ENCODE results near the gene TMEM117.
"Not testable (repeated sequence)": the region's sequence is repeated elsewhere in the genome, so short reads cannot be mapped to it uniquely, and the experiment has no call there.

TMEM117 gene

DNA sequence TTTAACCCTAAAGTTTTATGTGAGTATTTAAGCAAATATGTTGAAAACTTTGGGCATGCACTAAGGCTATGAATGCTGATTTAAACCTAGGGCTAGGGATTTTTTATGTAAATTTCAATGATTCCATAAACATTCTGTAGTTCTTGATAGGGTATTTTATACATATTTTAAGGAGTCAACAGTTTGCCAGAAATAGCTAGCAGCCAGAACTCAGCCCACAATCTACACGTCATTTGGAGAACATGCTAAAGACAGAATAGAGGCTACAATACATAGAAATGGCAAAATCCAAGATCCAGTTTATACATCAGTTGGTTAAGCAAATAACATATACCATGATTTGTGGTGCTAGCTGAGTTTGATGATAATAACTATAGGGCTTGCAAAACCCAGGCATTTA is 184.7 kb downstream of the TMEM117 start:
- DNase-seq (ENCODE audit: low read depth in 2 of 3, low spot score in 1 of 3) = no peak

DNA sequence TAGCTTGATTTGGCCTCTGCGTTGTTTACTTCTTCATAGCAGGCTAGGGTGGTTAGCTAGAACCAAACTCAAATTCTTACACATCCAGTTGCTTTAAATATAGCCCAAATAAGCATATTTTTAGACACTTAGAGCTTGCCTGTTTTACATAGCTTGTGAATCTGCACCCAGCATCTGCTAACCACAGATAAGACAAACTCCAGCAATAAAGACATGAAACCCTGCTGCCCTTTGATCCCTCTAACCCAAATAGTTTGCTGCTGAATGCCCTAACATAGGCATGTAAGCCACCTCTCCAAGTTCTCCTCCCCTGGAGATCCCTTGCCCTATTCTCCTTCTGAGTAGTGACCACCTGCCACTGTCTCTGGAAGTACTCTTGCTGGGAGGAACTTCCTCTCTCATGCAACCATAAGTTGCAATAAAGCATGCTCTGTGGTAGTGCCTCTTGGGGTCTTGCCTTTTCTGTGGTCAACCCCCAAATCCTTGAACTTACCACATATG is 185.6 kb downstream of the TMEM117 start:
- DNase-seq (ENCODE audit: low read depth in 2 of 3, low spot score in 1 of 3) = no peak

GRCh38 chr12:44025499-44025898 is 189.6 kb downstream of the TMEM117 start:
- no peak for DNase-seq (ENCODE audit: low read depth in 2 of 3, low spot score in 1 of 3)

DNA sequence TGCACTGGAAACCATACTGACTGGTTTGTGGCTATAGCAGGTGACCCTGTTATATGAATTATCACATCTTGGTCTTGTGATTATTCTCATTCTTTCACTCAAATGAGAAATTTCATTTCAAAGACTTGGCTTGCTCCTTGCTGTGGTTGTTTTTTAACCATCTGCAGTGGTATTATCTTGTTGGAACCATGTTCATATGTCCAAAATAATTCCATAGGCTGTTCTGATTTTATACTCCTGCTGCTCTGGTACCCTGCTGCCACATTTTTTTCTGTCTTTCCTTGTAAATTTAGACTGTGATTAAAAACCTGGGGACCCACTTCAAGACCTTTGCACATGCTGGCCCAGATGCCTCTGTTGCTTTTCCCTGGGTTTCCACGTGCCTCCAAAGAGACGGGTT is 190.2 kb downstream of the TMEM117 start:
- no peak for DNase-seq (ENCODE audit: low read depth in 2 of 3, low spot score in 1 of 3)

GRCh38 chr12:44026926-44027325 is 191.0 kb downstream of the TMEM117 start:
- not testable (repeated sequence) for DNase-seq (ENCODE audit: low read depth in 2 of 3, low spot score in 1 of 3)

DNA sequence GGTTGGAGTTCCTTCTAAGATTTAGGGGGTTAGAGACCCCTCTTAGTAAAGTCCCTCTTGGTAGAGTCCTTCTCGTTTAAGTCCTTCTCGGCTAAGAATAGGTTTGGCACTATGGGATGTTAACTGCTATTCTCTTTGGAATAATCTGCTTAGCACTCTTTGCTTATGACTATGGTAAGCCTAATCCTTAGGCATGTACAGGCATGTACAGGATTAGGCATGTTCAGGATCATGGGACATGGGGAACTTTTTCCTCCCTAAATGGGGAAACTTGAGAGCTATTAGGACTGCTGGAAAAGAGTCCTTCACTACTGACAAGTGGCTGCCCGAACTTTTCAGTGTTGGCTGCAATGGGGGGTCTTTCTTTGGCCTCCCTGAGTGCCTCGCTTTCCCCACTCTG is 193.3 kb downstream of the TMEM117 start:
- DNase-seq (ENCODE audit: low read depth in 2 of 3, low spot score in 1 of 3) = no peak

- no peak for DNase-seq (ENCODE audit: low read depth in 2 of 3, low spot score in 1 of 3)
Measured at GRCh38 chr12:44031472-44032185, 195.7 kb downstream of the TMEM117 start.

GRCh38 chr12:44034906-44035305 is 199.0 kb downstream of the TMEM117 start:
- no peak for DNase-seq (ENCODE audit: low read depth in 2 of 3, low spot score in 1 of 3)

DNA sequence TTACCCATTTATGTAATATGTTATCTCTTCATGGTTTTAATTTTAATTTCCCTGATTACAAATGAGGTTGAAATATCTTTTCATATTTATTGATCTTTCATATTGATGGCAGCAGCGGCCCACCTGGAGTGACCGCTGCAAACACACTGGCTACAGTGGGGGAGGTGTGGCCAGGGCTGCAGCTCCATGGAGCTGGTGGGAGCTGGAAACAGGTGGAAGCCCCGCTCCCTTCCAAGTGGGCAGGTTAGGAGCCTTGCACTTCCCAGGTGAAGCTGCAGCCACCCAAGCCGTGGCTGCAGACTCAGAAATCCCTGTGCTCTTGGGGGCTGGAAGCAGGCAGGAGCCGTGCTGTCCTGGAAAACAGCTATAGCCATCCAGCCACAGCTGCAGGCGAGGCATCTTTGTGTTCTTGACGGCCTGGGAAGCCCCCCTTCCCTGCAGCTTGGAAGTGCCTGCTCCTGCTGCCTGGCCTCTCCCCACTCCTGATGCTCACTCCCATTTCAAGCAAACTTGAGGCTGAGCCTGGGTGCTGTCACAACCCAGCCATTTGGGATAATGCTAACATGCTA is 201.1 kb downstream of the TMEM117 start:
- DNase-seq (ENCODE audit: low read depth in 2 of 3, low spot score in 1 of 3) = no peak

DNA sequence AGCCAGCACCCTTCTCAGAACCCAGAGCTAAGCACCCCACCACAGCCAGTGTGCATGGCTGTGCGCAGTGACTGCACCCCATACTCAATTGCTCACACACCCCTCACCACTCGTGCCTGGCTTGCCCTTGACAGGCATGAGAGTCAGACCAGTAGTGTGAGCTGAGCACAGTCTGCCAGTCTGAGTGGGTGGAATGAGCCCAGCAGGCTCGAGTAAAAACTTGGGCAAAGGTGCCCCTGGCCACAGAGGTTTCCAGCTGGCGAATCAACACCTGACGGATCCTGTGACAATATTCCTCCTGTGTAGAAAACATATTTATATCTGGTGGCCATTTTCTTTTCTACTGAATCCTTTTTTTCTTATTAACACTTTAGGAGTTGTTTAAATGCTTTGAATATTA is 202.5 kb downstream of the TMEM117 start:
- no peak for DNase-seq (ENCODE audit: low read depth in 2 of 3, low spot score in 1 of 3)

DNA sequence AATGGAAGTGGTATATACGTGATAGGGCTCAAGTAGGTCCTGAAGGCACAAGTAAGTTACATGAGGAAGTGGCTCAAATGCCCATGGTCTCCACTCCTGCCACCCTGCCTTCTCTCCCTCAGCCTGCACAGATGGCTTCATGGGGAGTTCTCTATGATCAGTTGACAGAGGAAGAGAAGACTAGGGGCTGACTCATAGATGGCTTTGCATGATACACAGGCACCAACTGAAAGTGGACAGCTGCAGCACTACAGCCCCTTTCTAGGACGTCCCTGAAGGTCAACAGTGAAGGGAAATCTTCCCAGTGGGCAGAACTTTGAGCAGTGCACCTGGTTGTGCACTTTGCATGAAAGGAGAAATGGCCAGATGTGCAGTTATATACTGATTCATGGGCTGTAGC is 208.6 kb downstream of the TMEM117 start:
- not testable (repeated sequence) for DNase-seq (ENCODE audit: low read depth in 2 of 3, low spot score in 1 of 3)

- DNase-seq (ENCODE audit: low read depth in 2 of 3, low spot score in 1 of 3) = no peak
Measured at GRCh38 chr12:44046732-44047417, 211.0 kb downstream of the TMEM117 start.

GRCh38 chr12:44052554-44052953 is 216.7 kb downstream of the TMEM117 start:
- no peak for DNase-seq (ENCODE audit: low read depth in 2 of 3, low spot score in 1 of 3)

GRCh38 chr12:44053549-44054127 is 217.8 kb downstream of the TMEM117 start:
- DNase-seq (ENCODE audit: low read depth in 2 of 3, low spot score in 1 of 3) = no peak

DNA sequence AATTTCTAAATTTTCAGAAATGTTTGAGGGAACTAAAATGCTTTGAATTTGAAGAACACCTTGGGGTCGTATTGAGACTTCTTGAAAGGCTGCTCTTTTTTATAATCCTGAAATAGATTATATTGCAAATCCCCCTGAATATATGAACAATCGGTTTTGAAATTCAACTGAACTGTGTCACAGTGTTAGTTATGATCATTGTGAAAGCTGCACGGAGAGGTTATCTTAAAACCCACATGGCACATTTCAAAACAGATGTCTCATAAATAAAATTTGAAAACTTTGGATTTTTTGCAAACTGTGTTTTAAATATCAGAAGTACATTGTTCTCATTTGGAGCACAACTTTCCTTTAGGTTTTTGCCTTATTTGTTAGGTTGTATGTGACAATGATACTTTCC is 218.4 kb downstream of the TMEM117 start:
- DNase-seq (ENCODE audit: low read depth in 2 of 3, low spot score in 1 of 3) = no peak

- DNase-seq (ENCODE audit: low read depth in 2 of 3, low spot score in 1 of 3) = no peak
Measured at GRCh38 chr12:44058366-44058765, 222.5 kb downstream of the TMEM117 start.

GRCh38 chr12:44059476-44059875 is 223.6 kb downstream of the TMEM117 start:
- no peak for DNase-seq (ENCODE audit: low read depth in 2 of 3, low spot score in 1 of 3)

- no peak for DNase-seq (ENCODE audit: low read depth in 2 of 3, low spot score in 1 of 3)
Measured at GRCh38 chr12:44063671-44064070, 227.8 kb downstream of the TMEM117 start.

DNA sequence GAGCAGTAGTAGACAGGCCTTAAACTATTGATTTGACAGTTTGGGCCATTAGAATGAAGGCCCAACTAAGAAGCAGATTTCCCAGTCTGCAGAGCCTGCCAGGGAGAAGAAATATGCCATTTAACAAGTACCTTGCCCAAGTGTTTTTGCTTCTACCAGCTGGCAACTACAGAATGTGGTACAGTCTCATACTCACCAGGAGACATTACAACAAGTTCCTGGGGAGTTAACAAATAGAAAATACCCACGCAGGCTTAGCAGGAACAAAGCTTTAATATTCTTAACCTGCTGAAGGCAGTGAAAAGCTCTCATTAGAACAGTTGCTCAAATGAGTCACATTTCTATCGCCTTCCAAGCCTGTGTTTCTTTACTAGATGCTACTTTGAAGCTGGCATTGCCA is 241.0 kb downstream of the TMEM117 start:
- DNase-seq (ENCODE audit: low read depth in 2 of 3, low spot score in 1 of 3) = no peak

- DNase-seq (ENCODE audit: low read depth in 2 of 3, low spot score in 1 of 3) = no peak
Measured at GRCh38 chr12:44077294-44077693, 241.4 kb downstream of the TMEM117 start.

DNA sequence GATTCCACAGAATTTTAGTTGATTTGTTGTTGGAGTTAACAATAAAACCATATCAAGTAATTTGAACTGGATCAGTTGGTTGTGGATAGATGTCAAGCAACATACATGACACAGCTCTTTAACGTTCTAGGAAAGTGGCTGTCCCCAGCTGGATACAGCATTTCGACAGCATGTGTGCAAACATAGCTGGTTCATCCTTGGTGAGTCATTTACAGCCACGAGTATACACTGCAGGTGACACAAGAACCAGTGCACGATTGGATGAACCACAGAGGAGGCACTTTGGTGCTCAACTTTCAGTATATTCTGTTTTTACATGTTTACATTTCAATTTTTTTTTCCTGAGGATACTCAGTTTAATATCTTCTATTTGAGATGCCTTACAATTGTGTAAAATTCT is 242.4 kb downstream of the TMEM117 start:
- no peak for DNase-seq (ENCODE audit: low read depth in 2 of 3, low spot score in 1 of 3)

GRCh38 chr12:44088647-44089046 is 252.8 kb downstream of the TMEM117 start:
- DNase-seq (ENCODE audit: low read depth in 2 of 3, low spot score in 1 of 3) = no peak
